Endothelial cell (in vitro differentiated cells): ENCODE measurements around the gene MAGOHB. TPM values are rescaled to one million over a fixed set of nuclear protein-coding genes. Genes with fewer than 3 reads are reported as not detected.
"Not testable (repeated sequence)": the region's sequence is repeated elsewhere in the genome, so short reads cannot be mapped to it uniquely, and the experiment has no call there.

ENCODE experiments used
- DNase-seq: peaks from one replicate; pipeline ENCODE4 v3.0.0; 2021; ENCODE audit warnings: low spot score
- H3K27ac Mint-ChIP-seq: one replicate; pipeline ENCODE4 v1.8.0; 2021; ENCODE audit warnings: mixed read lengths, inconsistent platforms; ENCODE audit not compliant: unreplicated experiment
- H3K27me3 Mint-ChIP-seq: one replicate; pipeline ENCODE4 v1.8.0; 2021; ENCODE audit warnings: mild to moderate bottlenecking, moderate library complexity, mixed read lengths, inconsistent platforms; ENCODE audit not compliant: unreplicated experiment
- H3K36me3 Mint-ChIP-seq: one replicate; pipeline ENCODE4 v1.8.0; 2021; ENCODE audit warnings: mild to moderate bottlenecking, low read depth, mixed read lengths, inconsistent platforms; ENCODE audit not compliant: unreplicated experiment
- H3K4me1 Mint-ChIP-seq: one replicate; pipeline ENCODE4 v1.8.0; 2021; ENCODE audit warnings: mild to moderate bottlenecking, mixed read lengths, inconsistent platforms; ENCODE audit not compliant: unreplicated experiment
- H3K4me3 Mint-ChIP-seq: one replicate; pipeline ENCODE4 v1.8.0; 2021; ENCODE audit warnings: mild to moderate bottlenecking, mixed read lengths, inconsistent platforms; ENCODE audit not compliant: unreplicated experiment
- H3K9me3 Mint-ChIP-seq: one replicate; pipeline ENCODE4 v1.8.0; 2021; ENCODE audit warnings: mixed read lengths, inconsistent platforms; ENCODE audit not compliant: unreplicated experiment
- long read RNA-seq: library from polyadenylated mRNA; unstranded; transcript quantifications from one replicate; pipeline ENCODE4 v2.0.0, GENCODE V29; 2020; ENCODE audit not compliant: unreplicated experiment
- total RNA-seq: library from RNA; stranded (reverse); fragmentation: NEBNext Ultra II Directional; extraction: Animal tissue kit (Norgen Biotek cat#: 25700); gene quantifications from one replicate; pipeline ENCODE4 v1.2.1, GENCODE V29; 2021; ENCODE audit not compliant: unreplicated experiment
- TF ChIP-seq, protein P1 (sequence below): fragments of 200-600 bp; sonication (generic); IDR thresholded peaks from one replicate; pipeline ENCODE4 v1.5.0; 2021; ENCODE audit warnings: antibody characterized with exemption; ENCODE audit not compliant: unreplicated experiment

Gene MAGOHB
- 23.8 TPM for total RNA-seq
- long read RNA-seq, transcript MAGOHB-201 (5 exons, 2,623 nt): major isoform, 16 of 19 reads
- long read RNA-seq, partial matches to known transcripts: 1 of 19 reads
- long read RNA-seq, other reads (novel, unspliced or antisense): 2 of 19 reads

DNA sequence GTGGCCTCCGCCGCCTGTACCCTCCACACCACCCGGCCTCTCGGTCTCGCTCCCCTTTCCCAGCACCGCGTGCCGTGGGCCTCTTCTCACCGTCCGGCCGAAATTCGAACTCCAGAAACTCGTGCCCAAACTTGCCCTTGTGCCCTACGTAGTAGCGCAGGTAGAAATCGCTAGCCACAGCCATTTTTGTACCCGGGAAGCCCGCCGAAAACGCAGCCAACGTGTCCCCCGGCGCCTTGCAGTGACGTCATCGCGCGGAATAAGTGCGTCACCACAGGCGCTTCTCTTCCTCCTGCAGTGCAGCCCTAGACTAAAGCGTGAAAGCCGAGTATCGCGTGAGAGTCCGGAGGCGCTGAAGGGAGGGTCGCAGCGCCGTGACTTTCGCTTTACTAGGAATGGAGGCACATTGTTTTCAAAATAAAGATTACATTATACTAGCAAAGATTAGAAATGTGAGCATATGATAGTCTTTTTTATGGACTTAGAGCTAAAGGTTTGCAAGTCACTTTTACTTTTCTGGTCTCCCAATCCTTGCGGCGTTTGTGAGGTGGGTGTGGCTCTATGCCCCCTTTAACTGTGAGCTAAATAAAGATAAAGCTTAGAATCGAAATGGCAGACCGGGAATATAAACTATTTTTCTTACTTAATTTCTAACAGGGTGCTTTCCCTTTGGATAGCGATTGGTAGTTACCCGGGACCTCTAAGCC is at the start of gene MAGOHB:
Gene MAGOHB (minus strand): TSS at position 261 of the 707 bp plus-strand sequence. CDS start 77 bp downstream, at position 184.
- Mint-ChIP-seq H3K36me3 (peaks cover 4% of the 10 kb centered on the region), H3K4me1 (peaks cover 15% of the 10 kb centered on the region), H3K27me3 (peaks cover 8% of the 10 kb centered on the region), H3K4me3 (peak within 1 kb of the TSS; percentile 99), H3K27ac (peak within 1 kb of the TSS; percentile 99), H3K9me3 (no peaks in the 10 kb centered on the region)
- TF ChIP-seq, protein P1, sequence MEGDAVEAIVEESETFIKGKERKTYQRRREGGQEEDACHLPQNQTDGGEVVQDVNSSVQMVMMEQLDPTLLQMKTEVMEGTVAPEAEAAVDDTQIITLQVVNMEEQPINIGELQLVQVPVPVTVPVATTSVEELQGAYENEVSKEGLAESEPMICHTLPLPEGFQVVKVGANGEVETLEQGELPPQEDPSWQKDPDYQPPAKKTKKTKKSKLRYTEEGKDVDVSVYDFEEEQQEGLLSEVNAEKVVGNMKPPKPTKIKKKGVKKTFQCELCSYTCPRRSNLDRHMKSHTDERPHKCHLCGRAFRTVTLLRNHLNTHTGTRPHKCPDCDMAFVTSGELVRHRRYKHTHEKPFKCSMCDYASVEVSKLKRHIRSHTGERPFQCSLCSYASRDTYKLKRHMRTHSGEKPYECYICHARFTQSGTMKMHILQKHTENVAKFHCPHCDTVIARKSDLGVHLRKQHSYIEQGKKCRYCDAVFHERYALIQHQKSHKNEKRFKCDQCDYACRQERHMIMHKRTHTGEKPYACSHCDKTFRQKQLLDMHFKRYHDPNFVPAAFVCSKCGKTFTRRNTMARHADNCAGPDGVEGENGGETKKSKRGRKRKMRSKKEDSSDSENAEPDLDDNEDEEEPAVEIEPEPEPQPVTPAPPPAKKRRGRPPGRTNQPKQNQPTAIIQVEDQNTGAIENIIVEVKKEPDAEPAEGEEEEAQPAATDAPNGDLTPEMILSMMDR: no peak
- DNase-seq: peak; percentile 99

- Mint-ChIP-seq H3K27ac (no peak overlapping the region), H3K4me1 (no peaks in the 10 kb centered on the region), H3K4me3 (no peak overlapping the region), H3K36me3 (peaks cover 28% of the 10 kb centered on the region), H3K9me3 (peaks cover 4% of the 10 kb centered on the region), H3K27me3 (peaks cover 6% of the 10 kb centered on the region)
- TF ChIP-seq, protein P1: no peak
- no peak for DNase-seq
These were observed 47.9 kb upstream of the MAGOHB start for GRCh38 chr12:10661338-10661737.

DNA sequence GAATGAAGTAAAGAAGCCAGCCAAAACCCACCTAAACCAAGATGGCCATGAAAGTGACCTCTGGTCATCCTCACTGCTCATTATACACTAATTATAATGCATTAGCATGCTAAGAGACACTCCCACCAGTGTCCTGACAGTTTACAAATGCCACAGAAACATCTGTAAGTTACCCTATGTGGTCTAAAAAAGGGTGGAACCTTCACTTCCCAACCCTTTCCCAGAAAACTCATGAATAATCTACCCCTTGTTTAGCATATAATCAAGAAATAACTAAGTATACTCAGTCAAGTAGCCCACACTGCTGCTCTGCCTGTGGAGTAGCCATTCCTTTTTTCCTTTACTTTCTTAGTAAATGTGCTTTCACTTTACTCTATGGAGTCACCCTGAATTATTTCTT is 40.6 kb upstream of the MAGOHB start:
- Mint-ChIP-seq H3K4me1 (no peaks in the 10 kb centered on the region), H3K36me3 (peaks cover 40% of the 10 kb centered on the region), H3K4me3 (no peak overlapping the region), H3K27me3 (peaks cover 3% of the 10 kb centered on the region), H3K9me3 (peaks cover 16% of the 10 kb centered on the region), H3K27ac (no peak overlapping the region)
- no peak for DNase-seq
- TF ChIP-seq, protein P1: no peak

DNA sequence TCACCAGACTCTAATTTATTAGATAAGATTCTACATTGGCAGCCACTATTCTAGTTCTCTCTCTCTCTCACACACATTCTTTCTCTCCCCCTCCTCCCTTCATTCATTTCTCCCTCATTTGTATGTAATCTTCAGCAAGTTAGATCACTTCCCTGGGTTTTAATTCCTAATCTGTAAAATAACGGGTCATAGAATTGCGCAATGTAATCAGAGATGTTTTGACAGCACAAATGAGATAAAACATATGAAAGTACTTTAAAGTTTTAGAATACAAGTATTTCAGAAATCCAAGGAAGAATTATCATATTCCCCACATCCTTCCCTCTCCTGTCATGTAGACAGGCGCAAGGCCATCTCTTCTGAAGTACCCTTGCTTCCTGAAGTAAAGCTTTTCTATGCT is 38.8 kb upstream of the MAGOHB start:
- no peak overlapping the region for H3K27ac Mint-ChIP-seq
- H3K4me1 Mint-ChIP-seq: no peaks in the 10 kb centered on the region
- H3K27me3 Mint-ChIP-seq: peaks cover 3% of the 10 kb centered on the region
- peaks cover 38% of the 10 kb centered on the region for H3K36me3 Mint-ChIP-seq
- H3K9me3 Mint-ChIP-seq: peaks cover 24% of the 10 kb centered on the region
- TF ChIP-seq, protein P1: no peak
- DNase-seq: no peak
- no peak overlapping the region for H3K4me3 Mint-ChIP-seq

GRCh38 chr12:10646576-10646975 is 33.2 kb upstream of the MAGOHB start:
- Mint-ChIP-seq H3K36me3 (peaks cover 36% of the 10 kb centered on the region), H3K9me3 (peaks cover 16% of the 10 kb centered on the region)
- H3K4me3 Mint-ChIP-seq, H3K27me3 Mint-ChIP-seq, DNase-seq, H3K4me1 Mint-ChIP-seq, H3K27ac Mint-ChIP-seq: not testable (repeated sequence)
